ENCODE data around the gene RASD2. TPM values are rescaled to one million over a fixed set of nuclear protein-coding genes. Genes with fewer than 3 reads are reported as not detected.

RASD2 gene
- total RNA-seq, 1 donor from 2014 or later = 2.0 TPM

DNA sequence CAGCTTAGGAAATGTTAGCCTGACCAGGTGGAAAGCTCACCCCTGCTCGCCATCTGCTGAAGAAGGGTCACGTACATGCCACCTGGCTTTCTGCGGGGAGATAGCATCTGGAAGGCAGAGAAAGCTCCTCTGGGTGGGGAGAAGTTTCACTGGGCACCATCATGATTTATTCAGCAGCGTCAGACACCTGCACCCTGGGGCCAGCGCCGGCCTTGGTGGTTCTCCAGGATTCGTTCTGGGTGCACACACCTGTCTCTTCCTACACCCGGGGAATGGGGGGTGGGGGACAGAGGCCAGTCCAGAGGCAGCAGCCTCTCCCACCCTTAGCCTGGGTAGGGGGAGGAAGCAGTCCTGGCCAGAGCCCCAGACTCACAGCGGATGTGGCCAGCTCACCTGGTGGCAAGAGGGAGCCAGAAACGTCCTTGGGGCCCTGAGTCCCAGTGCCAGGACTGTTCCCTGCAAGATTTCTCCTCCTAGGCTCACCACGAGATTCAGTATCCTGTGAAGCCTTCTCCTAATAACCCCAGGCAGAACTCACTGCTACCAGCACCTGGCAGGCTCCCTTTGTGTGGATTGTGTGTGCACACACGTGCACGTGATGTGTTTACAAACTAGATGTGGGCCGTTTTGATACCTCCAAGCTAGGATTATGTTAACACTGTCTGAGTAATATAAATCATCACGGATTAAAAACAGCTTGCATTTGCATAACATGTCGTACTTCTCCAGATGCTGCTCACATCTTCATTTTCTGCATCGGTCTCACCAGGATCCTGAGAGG is 17.3 kb upstream of the RASD2 start:
- Histone ChIP-seq H3K27ac (no peak overlapping the region), H3K4me3 (no peak overlapping the region), H3K36me3 (no peaks in the 10 kb centered on the region), H3K9me3 (no peaks in the 10 kb centered on the region), H3K27me3 (no peaks in the 10 kb centered on the region), H3K4me1 (peaks cover 8% of the 10 kb centered on the region)
- intact Hi-C loops (cut with DNase I) = no loop called here
- TF ChIP-seq POLR2AphosphoS5 (IDR thresholded peaks at IDR 0.05; ENCODE audit: insufficient read depth in 1 of 2, low read depth in 1 of 2) (no peak), POLR2A (IDR thresholded peaks at IDR 0.05) (no peak)
- TF ChIP-seq, protein P1, sequence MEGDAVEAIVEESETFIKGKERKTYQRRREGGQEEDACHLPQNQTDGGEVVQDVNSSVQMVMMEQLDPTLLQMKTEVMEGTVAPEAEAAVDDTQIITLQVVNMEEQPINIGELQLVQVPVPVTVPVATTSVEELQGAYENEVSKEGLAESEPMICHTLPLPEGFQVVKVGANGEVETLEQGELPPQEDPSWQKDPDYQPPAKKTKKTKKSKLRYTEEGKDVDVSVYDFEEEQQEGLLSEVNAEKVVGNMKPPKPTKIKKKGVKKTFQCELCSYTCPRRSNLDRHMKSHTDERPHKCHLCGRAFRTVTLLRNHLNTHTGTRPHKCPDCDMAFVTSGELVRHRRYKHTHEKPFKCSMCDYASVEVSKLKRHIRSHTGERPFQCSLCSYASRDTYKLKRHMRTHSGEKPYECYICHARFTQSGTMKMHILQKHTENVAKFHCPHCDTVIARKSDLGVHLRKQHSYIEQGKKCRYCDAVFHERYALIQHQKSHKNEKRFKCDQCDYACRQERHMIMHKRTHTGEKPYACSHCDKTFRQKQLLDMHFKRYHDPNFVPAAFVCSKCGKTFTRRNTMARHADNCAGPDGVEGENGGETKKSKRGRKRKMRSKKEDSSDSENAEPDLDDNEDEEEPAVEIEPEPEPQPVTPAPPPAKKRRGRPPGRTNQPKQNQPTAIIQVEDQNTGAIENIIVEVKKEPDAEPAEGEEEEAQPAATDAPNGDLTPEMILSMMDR (IDR thresholded peaks at IDR 0.05) = no peak
- DNase-seq (ENCODE audit: extremely low spot score in 2 of 2) = no peak

DNA sequence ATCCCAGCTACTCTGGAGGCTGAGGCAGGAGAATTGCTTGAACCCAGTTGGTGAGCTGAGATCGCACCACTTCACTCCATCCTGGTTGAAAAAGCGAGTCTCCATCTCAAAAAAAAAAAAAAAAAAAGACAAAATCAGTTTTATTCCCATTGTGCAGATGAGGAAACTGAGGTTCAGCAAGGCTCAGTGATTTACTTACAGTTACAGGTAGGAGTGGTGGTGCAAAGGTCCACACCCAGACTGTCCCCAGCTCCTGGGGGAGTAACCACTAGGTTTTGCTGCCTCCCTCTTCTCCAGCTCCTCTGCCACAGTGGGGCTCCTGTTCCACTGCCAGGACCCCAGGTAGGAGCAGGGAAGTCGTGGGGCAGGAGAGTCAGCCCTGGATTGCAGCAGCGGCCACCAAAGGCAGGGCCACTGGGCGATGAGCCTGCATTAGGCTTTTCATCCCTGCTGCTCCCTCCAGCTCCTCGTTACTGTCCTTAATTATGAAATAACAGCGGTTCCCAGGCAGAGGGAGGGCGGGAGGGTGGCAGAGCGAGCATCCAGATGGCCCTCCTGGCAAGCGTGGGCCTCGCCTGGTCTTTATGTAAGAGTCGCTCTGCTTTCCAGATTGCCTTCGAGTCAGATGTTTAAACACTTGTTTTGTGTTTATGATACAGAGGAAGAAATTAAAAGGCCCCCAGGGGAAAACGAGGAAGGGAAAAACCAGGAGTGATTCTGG is 15.5 kb upstream of the RASD2 start:
- intact Hi-C loops (cut with DNase I) = no loop called here
- H3K36me3 ChIP-seq = no peaks in the 10 kb centered on the region
- peaks cover 8% of the 10 kb centered on the region for H3K4me1 ChIP-seq
- no peaks in the 10 kb centered on the region for H3K9me3 ChIP-seq
- no peak for DNase-seq (ENCODE audit: extremely low spot score in 2 of 2)
- no peak overlapping the region for H3K4me3 ChIP-seq
- no peaks in the 10 kb centered on the region for H3K27me3 ChIP-seq
- H3K27ac ChIP-seq = peak overlapping the region; percentile 59
- TF ChIP-seq POLR2A (IDR thresholded peaks at IDR 0.05) = no peak
- TF ChIP-seq, protein P1 (IDR thresholded peaks at IDR 0.05) = no peak
- peak in 1 of 2 donors; percentile 49 for TF ChIP-seq POLR2AphosphoS5 (IDR thresholded peaks at IDR 0.05; ENCODE audit: insufficient read depth in 1 of 2, low read depth in 1 of 2)

DNA sequence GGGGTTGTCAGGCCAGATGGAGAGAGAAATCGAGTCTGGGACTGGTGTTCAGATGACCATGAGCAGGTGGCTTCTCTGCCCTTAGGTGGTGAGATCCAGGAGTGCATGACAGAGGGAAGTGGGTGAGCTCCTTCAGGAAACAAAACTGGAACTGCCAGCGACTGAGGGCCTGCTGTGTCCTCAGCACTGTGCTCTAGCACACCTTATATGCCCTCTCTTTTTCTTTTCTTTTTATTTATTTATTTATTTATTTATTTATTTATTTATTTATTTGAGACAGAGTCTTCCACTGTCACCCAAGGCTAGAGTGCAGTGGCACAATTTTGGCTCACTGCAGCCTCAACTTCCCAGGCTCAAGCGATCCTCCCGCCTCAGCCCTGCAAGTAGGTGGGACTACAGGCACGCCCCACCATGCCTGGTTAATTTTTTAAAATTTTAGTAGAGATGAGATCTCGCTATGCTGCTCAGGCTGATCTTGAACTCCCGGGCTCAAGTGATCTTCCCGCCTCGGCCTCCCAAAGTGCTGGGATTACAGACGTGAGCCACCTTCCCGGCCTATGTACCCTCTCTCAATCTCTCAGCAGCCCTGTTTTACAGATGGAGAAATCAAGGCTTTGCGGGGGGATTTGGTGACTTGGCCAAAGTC is 14.8 kb upstream of the RASD2 start:
- intact Hi-C loops (cut with DNase I) = no loop called here
- H3K4me1 ChIP-seq = peaks cover 8% of the 10 kb centered on the region
- TF ChIP-seq POLR2AphosphoS5 (IDR thresholded peaks at IDR 0.05; ENCODE audit: insufficient read depth in 1 of 2, low read depth in 1 of 2) = no peak
- TF ChIP-seq, protein P1 (IDR thresholded peaks at IDR 0.05) = no peak
- TF ChIP-seq POLR2A (IDR thresholded peaks at IDR 0.05) = no peak
- no peak for DNase-seq (ENCODE audit: extremely low spot score in 2 of 2)
- H3K27me3 ChIP-seq = no peaks in the 10 kb centered on the region
- H3K36me3 ChIP-seq = no peaks in the 10 kb centered on the region
- H3K4me3 ChIP-seq = no peak overlapping the region
- peak overlapping the region; percentile 59 for H3K27ac ChIP-seq
- H3K9me3 ChIP-seq = no peaks in the 10 kb centered on the region

DNA sequence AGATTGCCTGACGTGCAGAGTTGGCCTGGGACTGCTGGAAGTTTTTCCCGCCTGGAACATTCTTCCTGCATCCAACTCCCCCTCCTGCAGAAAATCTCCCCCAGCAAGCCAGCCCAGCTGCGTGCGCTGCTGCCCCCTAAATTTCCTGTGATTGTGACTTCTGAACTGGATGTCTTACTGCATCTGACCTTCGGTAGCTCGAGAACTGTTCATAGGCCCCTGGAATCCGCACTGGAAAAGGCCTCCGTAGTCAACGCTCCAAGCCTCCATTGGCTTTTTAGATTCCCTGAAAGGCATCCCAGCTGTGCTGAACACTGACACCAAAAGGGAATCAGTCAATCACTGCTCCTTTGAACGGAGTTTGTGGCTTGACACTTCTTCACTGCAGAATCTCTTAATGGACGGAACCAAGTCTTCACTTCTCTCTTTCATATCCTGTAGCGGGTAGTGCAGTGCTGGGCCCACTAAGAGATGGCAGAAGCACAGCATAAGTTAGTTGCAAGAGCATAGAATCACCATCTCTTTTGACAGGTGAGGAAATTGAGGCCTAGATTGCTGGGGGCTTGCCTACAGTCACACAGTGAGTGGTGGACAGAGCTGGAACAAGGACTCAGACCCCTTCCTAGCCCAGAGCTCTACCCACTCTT is 14.2 kb upstream of the RASD2 start:
- no peaks in the 10 kb centered on the region for H3K36me3 ChIP-seq
- H3K27ac ChIP-seq = peak overlapping the region; percentile 59
- intact Hi-C loops (cut with DNase I) = no loop called here
- no peaks in the 10 kb centered on the region for H3K9me3 ChIP-seq
- H3K27me3 ChIP-seq = no peaks in the 10 kb centered on the region
- DNase-seq (ENCODE audit: extremely low spot score in 2 of 2) = no peak
- TF ChIP-seq POLR2A (IDR thresholded peaks at IDR 0.05) = no peak
- TF ChIP-seq, protein P1 (IDR thresholded peaks at IDR 0.05) = no peak
- no peak for TF ChIP-seq POLR2AphosphoS5 (IDR thresholded peaks at IDR 0.05; ENCODE audit: insufficient read depth in 1 of 2, low read depth in 1 of 2)
- no peak overlapping the region for H3K4me3 ChIP-seq
- peaks cover 8% of the 10 kb centered on the region for H3K4me1 ChIP-seq

All from vagina (tissue), 2 donors.